GM19395 (cell line): ENCODE results near the gene SLC11A1.

Source experiments
- ATAC-seq: cut with Tn5 transposase; IDR thresholded peaks from one replicate; pipeline ENCODE4 v1.9.1; 2021; ENCODE audit warnings: mild to moderate bottlenecking, moderate library complexity; ENCODE audit not compliant: unreplicated experiment

SLC11A1 gene

DNA sequence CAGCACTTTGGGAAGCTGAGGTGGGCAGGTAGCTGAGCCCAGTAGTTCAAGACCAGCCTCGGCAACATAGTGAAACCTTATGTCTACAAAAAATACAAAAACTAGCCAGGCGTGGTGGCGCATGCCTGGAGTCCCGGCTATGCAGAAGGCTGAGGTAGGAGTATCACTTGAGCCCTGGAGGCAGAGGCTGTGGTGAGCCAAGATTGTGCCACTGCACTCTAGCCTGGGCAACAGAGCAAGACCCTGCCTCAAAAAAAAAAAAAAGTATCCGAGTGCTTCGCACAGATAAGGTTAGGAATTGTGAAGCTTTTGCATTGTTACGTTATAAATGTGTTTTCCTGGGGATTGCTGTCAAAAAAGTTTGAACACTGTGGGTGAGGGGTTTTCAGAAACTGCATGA lies 21.7 kb downstream of the SLC11A1 start:
- ATAC-seq: no peak

DNA sequence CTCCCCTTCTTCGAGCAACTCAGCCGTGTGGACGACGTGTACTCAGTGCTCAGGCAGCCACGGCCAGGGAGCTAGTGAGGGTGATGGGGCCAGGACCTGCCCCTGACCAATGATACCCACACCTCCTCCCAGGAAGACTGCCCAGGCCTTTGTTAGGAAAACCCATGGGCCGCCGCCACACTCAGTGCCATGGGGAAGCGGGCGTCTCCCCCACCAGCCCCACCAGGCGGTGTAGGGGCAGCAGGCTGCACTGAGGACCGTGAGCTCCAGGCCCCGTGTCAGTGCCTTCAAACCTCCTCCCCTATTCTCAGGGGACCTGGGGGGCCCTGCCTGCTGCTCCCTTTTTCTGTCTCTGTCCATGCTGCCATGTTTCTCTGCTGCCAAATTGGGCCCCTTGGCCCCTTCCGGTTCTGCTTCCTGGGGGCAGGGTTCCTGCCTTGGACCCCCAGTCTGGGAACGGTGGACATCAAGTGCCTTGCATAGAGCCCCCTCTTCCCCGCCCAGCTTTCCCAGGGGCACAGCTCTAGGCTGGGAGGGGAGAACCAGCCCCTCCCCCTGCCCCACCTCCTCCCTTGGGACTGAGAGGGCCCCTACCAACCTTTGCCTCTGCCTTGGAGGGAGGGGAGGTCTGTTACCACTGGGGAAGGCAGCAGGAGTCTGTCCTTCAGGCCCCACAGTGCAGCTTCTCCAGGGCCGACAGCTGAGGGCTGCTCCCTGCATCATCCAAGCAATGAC lies 22.4 kb downstream of the SLC11A1 start:
- no peak for ATAC-seq

DNA sequence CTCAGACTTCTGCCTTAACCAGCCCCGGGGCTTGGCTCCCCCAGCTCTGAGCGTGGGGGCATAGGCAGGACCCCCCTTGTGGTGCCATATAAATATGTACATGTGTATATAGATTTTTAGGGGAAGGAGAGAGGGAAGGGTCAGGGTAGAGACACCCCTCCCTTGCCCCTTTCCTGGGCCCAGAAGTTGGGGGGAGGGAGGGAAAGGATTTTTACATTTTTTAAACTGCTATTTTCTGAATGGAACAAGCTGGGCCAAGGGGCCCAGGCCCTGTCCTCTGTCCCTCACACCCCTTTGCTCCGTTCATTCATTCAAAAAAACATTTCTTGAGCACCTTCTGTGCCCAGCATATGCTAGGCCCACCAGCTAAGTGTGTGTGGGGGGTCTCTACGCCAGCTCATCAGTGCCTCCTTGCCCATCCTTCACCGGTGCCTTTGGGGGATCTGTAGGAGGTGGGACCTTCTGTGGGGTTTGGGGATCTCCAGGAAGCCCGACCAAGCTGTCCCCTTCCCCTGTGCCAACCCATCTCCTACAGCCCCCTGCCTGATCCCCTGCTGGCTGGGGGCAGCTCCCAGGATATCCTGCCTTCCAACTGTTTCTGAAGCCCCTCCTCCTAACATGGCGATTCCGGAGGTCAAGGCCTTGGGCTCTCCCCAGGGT lies 23.1 kb downstream of the SLC11A1 start:
- no peak for ATAC-seq

DNA sequence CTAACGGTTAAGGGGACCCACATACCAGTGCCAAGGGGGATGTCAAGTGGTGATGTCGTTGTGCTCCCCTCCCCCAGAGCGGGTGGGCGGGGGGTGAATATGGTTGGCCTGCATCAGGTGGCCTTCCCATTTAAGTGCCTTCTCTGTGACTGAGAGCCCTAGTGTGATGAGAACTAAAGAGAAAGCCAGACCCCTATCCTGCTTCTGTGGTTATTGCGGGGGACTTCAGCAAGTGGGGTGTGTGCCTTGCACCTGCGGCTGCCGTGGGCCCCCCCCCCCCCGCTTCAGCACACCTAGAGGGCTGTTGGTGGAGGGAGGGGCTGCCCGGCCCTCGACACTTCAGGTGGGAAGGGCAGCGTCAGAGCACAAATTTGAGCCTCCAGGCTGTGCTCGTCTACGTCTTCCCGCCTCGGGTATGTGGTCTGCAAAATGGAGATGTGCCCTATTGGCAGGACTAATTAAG lies 23.7 kb downstream of the SLC11A1 start:
- ATAC-seq: no peak

DNA sequence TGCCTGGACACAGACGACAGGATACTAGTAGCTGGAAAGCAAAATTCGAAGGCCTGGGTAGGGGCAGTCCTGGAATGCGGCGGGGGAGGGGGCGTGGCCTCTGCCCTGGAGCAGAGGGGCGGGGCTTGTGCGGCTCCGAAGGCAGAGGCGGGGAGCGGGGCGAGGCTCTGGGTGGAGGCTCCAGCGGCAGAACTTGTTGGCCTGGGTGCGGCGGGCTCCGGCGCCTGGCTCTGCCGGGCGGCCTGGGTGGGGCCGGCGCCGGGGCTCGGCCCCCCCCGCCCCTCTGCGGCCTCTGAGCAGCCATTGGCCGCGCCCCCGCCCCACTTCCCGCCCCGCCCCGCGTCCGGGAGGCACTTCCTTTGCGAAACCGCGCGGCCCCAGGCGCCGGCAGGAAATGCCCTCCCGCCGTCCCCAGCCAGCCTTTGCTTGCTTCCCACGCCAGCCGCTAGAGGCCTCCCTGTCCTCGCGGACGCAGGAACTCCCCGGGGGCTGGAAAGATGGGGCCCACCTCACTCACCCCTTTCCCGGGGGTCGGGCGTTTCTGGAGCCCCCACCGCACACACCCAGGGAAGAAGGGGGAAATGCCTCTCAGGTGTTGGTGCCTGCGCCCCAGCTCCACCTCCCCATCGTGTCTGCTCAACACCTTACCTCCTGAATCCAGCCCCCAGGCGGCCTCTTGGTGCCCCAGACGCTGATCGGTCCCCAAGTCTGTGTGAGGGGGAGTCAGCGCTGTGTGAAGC lies 24.3 kb downstream of the SLC11A1 start:
- ATAC-seq: peak; percentile 77

DNA sequence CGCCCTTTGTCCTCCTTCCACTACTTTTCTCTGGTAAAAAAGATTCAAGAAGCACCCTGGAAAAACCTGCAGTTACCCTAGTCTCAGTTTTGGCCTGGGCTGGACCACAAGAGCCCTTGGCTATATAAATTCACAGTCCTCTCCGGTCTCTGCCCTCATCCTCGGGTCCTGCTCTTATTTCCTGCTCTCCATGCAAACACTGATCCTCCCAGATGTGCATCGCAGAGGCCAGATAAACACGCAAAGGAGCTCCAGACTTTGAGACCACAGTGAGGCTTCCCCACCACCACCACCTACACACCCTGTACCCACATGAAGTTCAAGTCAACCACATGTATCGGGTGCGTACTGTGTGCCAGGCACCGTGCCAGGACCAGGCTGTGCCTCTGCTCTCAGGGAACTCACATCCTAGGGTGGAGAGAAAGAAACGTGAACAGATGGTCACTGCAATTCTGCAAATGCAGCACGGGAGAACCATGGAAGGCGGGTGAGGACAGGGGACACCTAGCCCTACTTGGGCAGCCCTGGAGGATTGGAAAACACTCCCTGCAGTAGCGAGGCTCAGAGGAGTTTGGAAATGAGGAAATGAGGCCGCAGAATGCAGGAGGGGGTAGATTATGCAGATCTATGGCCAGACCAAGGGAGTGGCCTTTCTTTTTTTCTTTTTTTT lies 25.0 kb downstream of the SLC11A1 start:
- peak; percentile 13 for ATAC-seq

DNA sequence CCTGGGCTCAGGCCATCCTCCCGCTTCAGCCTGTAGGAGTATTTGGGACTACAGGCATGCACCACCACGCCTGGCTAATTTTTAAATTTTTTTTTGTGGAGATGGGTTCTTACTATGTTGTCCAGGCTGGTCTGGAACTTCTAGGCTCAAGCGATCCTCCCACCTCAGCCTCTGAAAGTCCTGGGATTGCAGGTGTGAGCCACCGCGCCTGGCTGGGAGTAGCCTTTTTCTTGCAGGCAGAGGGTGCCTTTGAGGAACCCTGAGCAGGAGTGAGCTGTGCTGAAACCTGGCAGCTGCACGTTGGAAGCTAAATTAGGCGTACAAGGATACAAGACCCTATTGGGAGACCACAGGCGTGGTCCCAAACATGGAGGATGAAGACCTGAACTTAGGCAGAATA lies 25.6 kb downstream of the SLC11A1 start:
- ATAC-seq: no peak

DNA sequence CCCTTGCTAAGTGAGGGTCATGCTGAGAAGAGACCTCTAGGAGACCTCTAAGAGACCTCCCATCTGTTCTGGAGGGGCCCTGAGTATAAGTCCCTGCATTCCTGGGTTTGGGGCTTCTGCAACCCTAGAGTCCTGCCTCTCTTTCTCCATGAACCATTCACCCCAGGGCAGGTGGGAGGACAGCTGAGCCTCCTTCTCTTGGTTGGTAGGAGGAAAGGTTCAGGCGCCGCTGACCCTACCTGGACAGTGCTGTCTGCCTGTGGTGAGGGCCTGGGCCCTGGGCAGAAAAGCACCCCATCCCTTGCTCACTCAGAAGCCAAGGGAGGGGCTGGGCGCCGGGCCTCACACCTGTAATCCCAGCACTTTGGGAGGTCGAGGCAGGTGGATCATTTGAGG lies 36.2 kb downstream of the SLC11A1 start:
- no peak for ATAC-seq

DNA sequence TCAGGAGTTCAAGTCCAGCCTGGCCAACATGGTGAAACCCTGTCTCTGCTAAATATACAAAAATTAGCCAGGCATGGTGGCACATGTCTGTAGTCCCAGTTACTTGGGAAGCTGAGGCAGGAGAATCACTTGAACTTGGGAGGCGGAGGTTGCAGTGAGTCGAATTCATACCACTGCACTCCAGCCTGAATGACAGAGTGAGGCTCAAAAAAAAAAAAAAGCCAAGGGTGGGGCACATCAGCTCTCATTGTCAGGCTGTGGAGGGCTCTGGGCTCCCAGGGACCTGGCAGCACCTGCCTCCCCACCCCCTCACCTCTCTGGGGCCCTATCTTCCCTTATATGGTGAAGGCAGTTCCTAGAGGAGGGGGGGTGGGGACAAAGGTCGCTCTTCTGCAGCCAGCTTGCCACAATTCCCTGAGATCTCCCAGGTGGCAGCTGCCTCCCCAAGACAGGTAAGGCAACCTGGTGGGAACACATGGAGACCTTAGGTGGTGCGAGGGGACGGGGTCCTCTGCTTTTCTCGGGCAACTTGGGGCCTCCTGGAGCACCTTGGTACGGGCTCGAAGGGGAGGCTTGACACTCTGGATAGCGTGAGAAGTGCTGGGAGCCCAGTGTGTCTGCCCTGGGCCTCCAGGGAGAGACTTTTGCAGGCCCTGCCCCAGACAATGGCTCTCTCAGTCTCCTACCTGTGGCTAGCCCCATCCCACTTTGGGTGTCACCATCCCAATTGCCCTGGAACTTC lies 36.8 kb downstream of the SLC11A1 start, which contains the start of gene VIL1:
Gene VIL1, plus strand, starts transcription at position 407 of the 742 bp plus-strand sequence. CDS start 4,656 bp downstream, outside the sequence.
- no peak for ATAC-seq

DNA sequence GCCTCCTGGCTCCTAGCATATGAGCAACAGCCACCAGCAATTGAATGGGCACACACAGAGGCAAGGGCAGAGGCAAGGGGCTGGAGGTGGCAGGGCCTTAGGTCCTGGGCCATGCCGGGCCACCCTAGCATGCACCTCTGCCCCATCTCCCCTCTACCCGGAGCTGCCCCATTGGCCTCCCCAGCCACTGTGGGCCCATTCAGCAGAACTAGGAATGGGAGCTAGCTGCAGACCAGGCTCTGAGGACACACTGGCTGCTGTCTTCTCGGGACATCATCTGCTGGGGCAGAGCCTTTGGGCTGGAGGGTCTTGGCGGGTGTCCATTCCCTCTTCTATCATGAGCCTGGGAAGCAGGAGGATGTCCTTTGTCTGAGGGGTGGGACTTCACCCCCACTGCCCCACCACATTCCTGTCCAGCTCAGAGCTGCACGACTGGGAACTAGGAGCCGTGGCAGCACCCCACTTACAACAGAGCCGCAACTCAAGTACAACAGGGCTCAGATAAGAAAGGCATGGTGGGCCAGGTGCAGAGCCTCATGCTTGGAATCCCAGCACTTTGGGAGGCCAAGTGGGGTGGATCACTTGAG lies 37.6 kb downstream of the SLC11A1 start:
- ATAC-seq: no peak

DNA sequence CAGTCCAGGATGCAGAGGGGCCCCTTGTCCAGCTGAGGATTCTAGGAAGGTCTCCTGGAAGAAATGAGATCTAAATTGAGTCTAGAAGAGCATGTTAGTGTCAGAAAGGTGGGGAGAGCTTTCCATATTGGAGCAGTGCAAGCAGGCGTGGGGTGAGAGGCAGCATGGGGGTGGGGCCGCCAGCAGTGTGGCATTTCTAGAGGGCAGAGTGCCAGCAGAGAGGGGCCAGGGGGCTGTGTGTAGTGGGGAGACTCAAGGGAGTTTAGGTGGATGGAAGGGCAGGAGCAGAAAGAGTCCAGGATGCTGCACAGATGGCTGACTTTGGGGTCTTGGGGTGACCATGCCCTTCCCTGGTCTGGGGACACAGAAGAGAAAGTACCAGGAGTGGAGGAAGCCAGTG lies 39.0 kb downstream of the SLC11A1 start:
- no peak for ATAC-seq

DNA sequence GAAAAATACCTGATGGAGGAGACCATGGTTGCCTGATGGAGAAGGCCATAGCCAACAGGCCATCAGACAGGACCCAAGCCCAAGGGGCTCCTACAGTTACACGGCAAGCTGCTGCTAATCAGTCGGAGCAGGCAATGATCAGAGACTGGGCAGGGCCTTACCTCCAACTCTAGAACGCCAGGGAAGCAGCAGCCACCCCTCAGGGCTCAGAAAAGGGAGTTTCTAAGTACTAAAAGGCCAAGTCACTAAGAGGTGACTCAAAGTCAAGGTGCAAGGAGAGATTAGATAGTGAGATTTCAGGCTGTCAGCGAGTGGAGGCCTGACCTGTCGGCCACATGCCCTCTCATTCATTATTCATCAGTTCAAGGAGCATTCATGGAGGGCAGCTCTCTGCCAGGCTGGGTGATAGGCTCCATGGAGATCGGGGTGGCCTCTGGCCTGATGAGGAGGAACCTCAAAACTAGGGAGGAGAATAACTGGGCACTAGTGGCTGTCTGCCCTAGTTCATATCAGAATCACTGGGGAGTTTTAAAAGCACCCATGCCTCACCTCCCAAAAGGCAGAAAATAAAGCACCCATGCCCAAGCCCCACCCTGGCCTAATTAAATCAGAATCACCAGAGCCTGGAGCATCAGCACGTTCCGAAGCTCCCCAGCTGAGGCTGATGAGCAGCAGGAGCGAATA lies 40.5 kb downstream of the SLC11A1 start:
- no peak for ATAC-seq

DNA sequence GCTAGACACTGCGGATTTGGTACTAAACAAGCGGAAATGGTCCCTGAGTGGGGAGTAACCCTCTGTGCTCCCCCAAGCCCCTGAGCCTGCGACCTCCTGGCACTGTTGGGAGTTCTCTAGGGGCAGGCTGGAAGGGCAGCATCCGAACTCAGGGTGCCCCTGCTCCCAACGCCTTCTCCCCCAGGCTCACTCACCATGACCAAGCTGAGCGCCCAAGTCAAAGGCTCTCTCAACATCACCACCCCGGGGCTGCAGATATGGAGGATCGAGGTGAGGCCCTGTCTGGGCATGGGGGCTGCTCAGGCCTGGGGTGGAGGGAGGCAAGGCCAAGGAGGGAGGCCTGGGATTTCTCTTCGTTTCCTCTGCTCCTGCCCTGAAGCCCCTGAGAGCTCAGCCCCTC lies 41.5 kb downstream of the SLC11A1 start:
- ATAC-seq: no peak

DNA sequence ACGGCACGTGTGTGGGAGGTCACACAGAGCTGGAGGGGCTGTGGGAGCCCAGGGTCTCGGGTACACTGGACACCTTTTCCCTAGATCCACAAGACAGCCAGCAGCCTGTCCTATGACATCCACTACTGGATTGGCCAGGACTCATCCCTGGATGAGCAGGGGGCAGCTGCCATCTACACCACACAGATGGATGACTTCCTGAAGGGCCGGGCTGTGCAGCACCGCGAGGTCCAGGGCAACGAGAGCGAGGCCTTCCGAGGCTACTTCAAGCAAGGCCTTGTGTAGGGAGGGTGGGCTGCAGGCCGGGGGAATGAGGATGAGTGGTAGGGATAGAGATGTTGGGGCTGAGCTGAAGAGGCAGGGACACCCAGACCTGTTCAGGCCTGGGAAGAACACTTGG lies 43.5 kb downstream of the SLC11A1 start:
- no peak for ATAC-seq

DNA sequence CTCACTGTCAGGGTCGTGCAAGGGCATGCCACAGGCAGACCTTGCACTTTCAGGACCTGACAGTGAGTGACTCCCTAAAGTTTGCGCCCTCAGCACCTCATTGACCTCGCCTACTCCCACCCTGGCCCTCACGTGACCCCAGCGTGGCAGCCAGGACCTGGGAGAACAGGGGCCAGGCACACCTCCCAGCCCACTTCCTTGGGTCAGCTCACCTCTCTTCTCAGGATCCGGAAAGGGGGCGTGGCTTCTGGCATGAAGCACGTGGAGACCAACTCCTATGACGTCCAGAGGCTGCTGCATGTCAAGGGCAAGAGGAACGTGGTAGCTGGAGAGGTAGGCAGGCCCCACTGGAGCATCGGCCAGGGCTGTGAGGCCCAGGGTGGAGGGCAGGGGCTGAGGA lies 45.7 kb downstream of the SLC11A1 start:
- no peak for ATAC-seq

DNA sequence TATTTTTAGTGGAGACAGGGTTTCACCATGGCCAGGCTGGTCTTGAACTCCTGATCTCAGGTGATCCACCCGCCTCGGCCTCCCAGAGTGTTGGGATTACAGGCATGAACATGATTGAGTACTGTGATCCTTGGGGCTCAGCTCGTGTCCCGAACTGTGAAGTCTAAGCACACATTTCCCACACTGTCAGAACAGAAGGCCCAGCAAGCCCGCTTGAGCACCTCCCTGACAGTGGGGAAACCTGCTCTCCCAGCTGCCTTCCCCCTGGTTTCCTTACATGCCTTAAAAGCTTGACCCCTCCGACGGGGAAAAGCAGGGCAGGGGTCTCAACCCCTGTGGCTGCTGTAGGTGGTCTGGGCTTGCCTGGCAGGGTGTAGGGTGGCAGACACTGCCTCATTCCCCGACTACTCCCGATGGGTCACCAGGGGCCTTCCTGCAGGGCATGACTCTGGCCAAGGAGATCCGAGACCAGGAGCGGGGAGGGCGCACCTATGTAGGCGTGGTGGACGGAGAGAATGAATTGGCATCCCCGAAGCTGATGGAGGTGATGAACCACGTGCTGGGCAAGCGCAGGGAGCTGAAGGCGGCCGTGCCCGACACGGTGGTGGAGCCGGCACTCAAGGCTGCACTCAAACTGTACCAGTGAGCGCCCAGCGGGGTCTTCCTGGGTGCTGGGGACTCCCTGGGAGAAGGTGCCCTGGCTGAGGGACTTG lies 46.9 kb downstream of the SLC11A1 start:
- ATAC-seq: no peak

DNA sequence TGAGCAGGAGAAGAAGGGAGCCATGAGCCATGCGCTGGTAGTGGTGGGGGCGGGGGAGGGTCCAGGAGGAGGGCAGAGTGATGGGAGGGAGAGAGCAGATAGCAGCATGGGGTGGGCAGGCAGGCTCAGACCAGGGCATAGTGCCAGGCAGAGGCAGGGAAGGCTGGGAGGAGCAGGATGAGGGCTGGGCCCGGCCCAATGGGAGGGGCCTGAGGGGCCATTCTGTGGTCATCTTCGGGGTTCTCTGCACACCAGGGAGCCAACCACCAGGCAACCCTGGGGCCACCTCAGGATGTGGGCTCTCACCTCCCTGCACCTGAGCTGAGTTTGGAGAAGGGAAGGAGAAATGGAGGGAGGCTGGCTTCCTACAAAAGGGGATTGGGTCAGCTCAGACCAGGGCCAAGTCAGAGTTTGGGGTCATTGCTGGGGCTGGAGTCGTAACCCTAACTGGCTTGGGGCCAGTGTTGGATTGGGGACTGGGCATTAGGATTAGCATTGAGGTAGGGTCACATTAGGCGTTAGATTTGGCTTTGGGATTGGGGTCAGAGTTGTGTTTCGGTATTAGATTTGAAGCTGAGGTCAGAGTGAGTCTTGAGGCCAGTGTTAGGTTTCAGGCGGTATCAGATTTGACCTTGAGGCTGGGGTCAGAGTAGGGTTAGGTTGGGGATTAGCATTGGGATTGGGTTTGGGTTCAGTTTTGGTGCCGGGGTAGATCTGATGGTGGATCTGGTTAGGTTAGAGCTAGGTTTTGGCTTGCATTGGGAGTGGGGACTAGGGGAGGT lies 48.0 kb downstream of the SLC11A1 start:
- no peak for ATAC-seq

DNA sequence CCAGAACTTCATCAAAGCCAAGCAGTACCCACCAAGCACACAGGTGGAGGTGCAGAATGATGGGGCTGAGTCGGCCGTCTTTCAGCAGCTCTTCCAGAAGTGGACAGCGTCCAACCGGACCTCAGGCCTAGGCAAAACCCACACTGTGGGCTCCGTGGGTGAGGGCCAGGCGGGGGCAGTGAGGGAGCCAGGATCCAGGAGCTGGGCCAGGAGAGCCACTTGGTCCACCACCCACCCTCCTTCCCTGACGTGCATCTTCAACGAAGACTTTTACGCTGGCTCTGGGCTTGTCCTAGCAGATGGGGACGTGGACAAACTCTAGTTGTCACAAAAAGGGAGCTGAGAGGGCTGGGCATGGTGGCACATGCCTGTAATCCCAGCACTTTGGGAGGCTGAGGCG lies 48.6 kb downstream of the SLC11A1 start:
- no peak for ATAC-seq
